Activated CD4-positive, alpha-beta T cell treated with anti-CD3 and anti-CD28 coated beads for 4 hours (primary cell): ENCODE data around the gene ACTR1B.
"Not testable (repeated sequence)": the region's sequence is repeated elsewhere in the genome, so short reads cannot be mapped to it uniquely, and the experiment has no call there.

Experiments
- DNase-seq, 2 donors: peaks; one replicate each; pipeline ENCODE4 v3.0.0-alpha.2; 2020

The ACTR1B gene

DNA sequence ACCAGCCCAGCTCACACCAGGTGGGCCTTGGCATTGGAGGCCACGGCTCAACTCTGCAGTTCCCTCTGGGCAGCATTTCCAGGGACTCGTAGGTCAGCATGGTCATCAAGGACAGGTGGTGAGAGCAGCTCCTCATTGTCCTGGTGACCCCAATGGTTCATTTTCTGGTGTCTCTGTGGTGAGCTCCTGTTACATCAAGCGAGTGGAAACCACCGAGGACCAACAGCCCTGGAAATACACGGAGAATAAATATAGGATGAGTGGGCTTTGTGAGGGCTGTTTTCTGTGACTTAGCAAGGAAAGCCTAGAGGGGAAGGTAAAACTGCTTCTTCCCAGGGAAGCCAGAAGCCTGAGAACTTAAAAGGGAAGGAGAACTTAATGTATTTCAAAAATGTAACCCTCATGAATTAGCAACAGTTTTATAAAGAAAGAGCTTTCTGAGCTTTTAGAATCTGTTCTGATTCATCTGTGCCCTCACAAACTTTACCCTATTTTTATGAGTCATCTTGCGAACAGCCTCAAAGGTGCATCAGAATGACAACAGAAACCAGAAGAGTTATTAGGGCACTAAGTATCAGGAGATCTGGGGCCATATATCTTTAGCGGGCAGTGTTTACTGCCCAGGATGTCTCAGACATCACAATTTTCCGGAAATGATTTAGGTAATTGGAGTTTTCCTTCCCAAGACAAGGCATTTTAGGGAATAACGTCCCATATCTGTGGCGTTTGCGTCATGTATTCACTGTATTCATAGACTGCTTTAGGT, 24.4 kb upstream of the ACTR1B start:
- DNase-seq = no peak

DNA sequence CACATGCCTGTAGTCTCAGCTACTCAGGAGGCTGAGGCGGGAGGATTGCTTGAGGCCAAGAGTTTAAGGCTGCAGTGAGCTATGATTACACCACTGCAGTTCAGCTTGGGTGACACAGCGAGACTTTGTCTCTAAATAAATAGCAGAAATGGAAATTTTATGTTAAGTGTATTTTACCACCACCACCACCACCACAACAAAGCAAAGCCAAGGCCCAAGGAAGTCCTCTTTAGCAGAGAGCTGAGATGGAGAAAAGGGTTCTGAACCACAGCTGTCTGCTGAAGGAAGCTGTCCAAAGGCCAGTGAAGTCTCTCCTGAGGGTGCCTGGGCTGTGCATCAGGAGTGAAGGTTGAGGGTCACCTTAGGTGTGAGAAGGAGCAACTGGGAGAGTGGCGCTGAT, 23.4 kb upstream of the ACTR1B start:
- not testable (repeated sequence) for DNase-seq

DNA sequence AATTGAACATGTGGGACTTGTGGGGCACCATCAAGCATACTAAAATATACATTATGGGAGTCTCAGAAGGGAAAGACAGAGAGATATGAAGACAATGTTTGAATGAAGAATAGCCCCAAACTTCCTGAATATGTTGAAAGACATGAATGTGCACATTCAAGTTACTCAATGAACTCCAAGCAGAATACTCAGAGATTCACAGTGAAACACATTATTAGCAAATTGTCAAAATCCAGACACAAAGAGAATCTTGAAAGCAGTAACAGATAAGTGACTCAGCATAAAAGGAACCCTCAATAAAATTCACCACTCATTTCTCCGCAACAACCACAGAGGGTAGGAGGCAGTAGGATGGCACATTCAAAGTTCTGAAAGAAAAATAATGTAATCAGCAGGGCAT, 14.5 kb upstream of the ACTR1B start:
- no peak for DNase-seq

DNA sequence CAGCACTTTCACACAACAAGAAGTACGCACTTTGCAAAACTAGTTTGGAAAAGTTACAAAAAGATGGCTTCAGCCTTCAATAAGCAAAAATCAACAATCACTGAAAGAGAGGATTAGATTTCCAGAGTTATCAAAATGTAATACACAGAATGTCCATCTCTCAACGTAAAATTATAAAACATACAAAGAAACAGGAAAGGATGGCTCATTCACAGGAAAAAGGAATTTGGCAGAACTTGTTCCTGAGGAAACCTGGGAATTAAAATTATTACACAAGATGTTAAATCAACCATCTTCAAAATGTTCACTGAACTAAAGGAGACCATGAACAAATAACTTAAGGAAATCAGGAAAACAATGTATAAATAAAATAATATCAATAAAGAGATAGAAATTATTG, 13.6 kb upstream of the ACTR1B start:
- DNase-seq = no peak

DNA sequence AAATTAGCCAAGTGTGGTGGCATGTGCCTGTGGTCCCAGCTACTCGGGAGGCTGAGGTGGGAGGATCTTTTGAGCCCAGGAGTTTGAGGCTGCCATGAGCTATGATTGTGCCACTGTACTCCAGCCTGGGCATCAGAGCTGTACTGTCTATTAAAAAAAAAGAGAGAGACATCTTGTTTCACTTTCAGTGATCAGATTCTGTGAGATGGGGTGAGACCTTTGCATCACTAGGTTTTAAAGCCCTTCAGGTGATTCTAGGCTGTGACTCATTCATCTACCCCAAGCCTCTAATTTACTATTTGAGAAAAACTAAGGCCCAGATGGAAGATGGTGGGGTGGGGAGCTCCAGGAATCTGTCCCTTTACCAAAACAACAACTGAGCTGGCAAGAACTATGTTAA, 12.8 kb upstream of the ACTR1B start:
- DNase-seq = no peak

DNA sequence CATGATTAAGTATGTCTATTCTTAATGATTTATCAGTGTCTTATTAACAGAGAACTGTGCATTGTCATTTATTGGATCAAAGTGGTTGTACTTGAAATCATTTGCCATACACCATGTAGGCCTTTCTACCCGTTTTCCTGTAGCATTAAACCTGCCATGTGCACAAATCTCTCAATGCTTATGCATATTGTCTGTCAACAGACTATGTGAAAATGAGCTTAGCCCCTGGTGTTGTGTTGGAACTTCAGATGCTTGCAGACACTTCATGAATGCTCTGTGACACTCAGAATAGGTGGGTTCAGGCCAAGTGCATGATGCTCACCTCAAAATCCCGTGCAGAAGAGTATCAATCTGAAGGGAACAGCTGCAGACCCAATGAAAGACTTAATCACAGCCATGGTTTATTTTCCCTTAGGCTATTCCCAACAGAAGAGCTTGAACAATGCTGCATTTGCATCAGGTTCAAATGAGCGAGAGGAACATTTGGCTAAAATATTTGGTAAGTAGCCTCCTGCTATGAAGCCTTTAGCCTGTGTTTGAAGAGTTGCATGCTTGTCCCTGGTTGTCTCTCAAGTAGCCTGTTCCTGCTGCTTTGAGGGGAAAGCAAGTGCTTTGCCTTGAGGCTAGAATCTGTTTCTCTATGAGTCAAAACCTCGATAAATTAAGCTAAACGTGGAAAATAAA, 11.7 kb upstream of the ACTR1B start:
- DNase-seq = no peak

DNA sequence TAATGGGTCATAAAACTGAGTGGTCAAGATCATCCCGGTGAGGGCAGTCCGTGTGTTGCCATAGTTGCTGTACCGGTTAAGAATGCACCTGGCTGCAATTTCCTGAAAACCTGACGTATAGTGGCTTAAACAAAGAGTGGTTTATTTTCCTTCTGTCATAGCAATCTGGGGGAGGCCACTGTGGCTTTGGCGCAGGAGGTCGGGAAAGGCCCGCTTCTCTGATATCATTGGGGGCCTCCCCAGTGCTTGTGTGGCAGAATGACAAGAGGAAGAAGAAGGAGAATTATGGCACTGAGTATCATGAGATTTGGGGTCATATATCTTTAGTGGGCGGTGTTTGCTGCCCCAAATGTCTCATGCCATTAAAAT, 10.1 kb upstream of the ACTR1B start:
- DNase-seq = no peak

DNA sequence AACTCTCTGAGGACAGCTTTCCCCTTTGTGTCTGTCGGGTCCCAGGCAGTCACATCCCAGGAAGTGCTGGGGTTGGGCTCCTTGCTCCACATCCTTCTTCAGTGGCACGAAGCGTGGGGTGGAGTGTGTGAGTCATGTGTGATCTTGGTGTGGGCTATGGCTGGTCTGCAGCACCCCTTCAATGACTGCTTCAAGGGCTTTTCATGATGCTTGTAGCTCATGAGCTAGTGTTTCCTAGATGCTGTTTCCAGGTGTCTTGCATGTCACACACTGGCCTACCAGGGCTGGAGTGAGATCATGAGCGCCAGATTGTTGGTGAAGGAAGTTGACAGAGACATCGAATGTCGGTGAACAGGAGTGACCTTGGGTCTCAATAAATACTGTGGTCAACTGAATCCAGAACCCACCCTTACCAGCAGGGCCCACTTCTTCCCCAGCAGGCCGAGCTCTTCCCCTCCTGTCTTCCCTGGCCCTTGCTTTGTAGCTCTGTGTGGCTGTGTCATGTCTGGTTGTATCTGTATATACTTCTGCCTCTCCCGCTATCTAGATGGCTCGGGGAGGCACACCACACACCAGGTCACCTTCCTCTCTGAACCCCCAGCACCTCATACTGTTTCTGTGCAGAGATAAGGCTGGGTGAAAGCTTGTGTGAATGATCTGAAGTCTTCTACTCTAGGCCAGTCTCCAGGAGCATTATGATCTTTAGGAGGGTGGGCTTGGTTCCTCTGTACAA, 9.5 kb upstream of the ACTR1B start:
- no peak for DNase-seq

DNA sequence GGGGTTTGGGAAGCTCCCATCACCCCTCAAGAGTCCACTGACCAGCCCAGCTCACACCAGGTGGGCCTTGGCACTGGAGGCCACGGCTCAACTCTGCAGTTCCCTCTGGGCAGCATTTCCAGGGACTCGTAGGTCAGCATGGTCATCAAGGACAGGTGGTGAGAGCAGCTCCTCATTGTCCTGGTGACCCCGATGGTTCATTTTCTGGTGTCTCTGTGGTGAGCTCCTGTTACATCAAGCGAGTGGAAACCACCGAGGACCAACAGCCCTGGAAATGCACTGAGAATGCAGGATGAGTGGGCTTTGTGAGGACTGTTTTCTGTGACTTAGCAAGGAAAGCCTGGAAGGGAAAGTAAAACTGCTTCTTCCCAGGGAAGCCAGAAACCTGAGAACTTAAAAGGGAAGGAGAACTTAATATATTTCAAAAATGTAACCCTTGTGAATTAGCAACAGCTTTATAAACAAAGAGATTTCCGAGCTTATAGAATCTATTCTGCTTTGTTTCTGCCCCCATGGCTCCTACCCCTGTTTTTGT, 8.8 kb upstream of the ACTR1B start:
- DNase-seq = not testable (repeated sequence)

DNA sequence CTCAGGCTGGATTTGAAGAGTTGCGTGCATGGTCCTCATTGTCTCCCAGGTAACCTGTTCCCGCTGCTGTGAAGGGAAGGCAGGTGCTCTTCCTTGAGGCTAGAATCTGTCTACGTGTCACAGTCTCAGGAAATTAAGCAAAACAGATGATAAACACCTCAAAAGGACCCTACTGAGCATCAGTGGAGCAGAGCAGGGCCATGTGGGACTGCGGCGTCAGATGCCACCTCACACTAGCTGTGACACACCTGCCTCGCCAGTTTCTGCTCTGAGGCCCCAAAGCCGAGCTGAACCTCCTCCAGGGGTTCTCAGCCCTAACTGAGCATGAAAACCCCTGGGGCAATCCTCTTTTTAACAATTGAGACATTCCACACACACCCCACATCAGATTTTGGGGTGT, 7.7 kb upstream of the ACTR1B start:
- DNase-seq = no peak

DNA sequence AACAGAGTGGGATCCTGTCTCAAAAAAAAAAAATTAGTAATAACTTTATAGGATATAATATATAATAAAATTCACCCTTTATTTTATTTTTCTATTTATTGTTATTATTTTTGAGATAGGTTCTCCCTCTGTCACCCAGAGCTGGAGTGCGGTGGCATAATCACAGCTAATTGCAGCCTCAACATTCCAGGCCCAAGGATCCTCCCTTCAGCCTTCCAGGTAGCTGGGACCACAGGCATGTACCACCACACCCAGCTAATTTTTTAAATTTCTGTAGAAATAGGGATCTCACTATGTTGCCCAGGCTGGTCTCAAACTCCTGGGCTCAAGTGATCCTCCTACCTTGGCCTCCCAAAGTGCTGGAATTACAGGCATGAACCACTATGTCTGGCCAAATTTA, 6.6 kb upstream of the ACTR1B start:
- no peak for DNase-seq

DNA sequence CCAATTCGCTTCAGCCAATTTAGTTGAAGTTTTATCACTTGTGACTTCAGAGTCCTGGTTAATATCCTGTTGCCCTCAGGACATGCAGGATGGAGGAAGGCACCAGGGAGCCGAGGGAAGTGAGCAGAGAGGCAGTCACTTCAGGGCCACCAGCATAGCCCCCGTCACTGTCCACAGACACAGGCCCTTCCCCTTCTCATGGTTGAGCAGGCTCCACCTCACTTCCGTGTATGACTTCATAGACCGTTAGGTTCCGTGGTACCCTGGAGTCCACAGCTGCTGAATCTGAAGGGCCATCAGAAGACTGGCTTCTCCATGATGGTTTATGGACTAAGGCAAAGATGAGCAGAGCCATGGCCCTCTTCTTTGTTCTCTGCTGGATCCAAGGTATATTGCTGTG, 5.6 kb upstream of the ACTR1B start, which contains the start of gene C2orf92:
TSS of gene C2orf92 (plus strand) at position 266 of the 400 bp plus-strand sequence. CDS start at position 342, 76 bp downstream.
- DNase-seq = no peak

DNA sequence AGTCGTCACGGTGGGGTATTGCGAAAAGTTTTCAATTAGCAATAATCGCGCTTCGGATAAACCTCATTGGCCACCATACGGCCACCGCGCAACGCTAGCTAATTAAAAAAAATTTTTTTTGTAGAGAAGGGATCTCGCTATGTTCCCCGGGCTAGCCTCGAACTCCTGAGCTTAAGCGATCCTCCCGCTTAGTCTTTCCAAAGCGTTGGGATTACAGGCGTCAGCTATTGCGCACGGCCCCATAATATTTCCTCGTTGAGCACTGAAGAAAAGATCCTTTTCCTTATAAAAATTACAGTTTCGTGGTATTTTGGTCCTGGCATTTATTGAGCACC, 759 bp upstream of the ACTR1B start:
- no peak for DNase-seq

DNA sequence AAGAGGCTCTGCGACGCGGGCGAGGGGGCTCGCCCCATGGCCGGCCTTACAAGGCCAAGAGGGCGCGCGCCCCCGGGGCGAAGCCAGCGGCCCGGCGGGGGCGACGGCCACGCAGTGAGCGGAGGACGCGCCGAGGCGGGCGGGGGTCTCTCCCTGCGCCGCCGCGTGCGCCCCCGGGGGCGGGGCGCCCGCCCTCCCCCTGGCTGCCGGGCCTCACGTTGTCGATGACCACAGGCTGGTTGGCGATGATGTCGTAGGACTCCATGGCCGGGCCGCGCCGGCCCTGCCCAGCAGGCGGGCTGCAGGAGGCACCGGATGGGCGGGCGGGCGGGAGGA, 250 bp downstream of the ACTR1B start:
- DNase-seq = no peak

DNA sequence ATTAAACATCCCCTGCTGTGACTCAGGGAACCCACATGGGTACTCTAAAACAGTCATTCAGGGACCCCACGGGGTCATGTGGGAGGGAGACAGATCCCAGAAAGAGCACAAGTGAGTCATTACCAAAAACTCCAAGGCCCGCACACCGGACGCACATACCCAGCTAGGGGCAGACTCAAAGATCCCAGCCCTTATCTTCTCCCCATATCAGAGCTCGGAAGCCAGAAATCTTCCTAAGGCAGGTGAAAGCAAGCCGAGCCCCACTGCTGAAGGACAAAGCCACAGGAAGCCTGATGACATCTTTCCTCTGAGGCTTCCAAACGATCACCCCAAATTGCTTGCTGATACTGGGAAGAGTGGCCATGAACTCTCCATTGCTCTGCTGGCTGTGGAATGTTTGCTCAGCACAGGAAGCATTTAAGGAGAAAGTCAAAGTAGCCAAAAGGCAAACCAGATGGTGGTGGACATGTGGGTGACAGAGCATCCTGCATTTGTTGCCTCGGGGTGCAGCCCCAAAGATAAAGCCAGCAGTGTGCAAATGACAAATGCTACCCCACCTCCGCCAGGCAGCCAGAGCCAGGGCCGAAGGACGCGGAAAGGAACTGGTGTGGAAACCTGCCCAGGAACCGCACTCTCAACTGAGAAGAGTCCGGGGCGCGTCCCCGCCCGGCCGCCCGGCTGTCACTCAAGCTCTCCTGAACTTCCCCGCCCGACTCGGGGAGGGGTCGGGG, 784 bp downstream of the ACTR1B start:
- peak; percentile 80 to 84 for DNase-seq

DNA sequence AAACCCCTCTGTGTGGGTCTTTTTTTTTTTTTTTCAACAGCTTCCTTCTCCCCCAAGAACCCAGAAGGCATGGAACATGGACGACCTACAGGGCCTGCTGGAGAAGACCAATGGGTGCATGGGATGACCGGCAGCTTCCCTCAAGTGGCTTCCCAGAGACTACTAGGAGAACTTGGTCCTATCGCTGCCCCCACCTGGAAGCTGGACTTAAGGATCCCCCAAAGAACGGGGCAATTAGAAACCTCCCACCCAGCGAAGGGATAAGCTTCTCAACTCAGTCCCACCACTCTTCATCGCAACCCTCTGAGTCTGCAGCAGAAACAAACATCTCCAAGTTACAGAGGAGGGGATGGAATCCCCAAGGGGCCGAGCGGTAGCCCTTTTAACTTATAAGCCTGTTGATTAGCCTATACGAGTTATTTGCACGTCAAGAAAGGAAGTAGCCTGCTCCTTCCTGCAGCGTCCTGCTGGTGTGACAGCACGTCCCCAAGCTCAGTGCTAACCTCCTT, 1.4 kb downstream of the ACTR1B start:
- DNase-seq = no peak

DNA sequence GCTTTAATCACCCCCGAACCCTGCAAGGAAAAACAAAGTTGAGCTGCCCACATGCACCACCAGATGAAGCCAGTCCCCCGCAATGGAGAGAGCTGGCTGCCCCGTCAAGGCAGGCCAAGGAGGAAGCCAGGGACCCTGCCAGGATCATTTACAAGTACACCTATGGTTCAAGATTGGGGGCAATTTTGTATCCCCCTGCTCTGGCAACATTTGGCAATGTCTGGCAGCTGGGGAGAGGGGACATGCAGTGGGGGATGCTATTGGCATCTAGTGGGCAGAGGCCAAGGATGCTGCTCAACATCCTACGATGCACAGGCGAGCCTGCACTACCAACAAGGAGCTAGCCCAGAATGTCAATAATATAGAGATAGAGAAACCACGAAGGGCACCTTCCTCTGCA, 1.9 kb downstream of the ACTR1B start:
- DNase-seq = no peak

DNA sequence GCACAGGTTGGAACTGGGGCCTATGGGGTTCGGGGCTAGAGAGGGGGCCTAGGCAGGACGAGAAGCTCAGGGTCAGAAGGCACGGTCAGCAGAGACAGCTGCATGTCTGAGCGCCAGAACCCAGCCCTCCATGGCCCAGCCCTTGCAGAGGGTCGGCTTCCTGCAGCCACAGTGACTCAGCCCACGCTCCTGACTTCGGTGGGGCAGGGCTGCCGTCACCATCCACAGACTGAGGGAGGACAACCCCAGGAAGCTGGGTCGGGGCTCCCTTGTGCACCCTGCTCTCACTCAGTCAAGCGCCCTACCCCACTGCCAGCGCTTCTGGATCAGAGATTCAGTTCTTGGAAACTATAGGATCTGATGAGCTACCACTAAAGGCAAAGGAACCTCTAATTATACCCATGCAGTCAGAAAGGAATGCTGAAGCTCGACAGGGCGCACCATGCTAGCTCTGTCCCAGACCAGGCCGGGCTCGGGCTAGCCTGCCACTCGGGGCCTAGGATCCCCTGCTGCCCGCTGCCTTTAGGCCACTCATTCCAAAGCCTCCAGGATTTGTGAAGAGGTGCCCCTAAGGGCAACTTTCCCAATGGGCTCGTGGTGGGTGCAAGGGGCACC, 3.0 kb downstream of the ACTR1B start:
- no peak for DNase-seq

DNA sequence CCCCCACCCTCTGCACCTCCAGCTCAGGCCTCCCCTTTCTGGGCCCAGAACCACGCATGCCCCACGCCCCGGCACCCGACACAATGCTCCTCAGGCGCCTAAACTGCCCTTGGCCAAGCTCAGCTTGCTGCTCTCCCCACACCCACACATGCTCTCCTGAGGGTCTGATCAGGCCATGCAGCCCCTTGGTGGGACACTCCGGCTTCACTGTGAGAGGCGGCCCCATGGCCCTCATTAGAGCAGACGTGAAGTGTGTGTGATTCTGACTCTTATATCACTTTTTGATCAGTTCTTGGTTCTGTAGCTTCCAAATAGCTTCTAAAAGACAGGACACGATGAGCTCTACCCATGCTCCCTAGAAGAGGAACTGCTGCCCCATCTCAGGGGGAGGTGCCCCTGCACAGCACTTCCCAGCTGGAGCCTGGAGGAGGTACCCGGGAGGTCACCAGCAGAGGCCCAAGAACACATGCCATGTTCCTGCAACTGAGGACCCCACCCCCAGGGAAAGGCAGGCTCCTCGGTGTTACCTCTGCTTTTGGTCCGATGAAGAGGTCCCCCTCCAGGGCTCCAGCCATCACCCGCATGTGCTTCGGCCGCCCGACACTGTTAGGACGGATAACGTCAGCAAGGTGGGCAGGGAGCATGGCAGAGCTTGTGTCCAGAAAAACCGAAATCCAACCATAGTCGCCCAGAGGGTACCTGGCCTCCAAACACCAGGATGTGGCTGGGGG, 3.6 kb downstream of the ACTR1B start:
- no peak for DNase-seq

DNA sequence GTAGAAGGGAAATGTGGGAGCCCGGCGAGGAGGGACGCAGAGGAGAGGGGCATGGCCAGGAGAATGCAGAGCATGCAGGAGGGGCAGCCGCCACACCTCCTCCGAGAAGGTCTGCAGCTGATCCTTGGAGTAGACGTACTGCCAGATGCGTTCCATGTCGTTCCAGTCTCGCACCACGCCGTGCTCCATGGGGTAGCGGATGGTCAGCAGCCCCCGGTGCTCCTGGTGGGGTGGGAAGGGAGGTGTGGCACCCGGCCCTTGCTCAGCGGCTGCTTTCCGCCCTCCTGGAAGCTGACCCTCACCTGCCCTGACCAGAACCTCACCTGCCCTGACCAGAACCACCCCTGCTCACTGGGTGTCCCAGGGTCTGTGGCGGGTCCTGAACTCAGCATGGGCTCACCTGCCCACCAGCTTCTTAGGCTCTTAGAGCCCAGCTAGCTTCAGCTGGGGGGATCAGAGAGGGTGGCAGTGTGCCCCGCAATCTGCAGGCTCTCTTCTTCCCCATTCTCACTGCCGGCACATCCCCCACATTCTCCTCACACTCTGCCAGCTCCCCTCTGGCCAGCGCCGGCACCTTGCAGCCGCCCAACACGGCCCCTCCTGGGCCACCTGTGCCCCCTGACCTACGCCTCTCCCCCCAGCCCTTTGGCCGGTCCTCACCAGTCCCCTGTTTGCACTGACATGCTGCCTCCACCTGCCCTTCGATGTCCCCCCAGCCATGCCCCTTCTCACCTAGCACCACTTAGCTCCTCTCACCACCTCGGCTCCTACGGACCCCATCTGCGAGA, 4.4 kb downstream of the ACTR1B start:
- no peak for DNase-seq

DNA sequence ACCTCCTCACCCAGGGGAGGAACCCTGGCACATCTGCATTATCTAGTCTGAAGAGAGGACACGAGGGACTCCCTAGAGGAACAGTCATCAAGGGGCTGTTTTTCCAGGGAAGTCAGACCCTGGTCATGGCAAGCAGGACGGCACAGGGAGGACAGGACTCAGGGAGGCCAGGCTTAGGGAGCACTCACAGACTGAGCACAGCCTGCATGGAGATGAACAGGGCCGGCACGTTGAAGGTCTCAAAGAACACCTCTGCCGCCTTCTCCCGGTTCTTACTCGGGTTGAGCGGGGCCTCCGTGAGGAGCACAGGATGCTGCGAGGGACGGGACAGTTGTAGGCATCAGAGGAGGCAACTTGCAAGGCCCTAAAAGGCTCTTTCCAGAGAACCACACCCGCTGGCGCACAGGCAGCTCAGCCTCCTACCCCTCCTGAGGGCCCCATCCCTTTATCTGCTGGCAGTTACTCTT, 5.1 kb downstream of the ACTR1B start:
- DNase-seq = no peak
